GM12892 (cell line): ENCODE measurements around the gene FKRP.

ENCODE experiments used
- DNase-seq: peaks from one replicate; pipeline ENCODE4 v3.0.0; 2011; ENCODE audit not compliant: insufficient read length
- FAIRE-seq: peaks from 2 replicates; lab custom pipeline; 2011; peaks lifted over from hg19 to GRCh38; lab: Jason Lieb, UNC
- POLR2A ChIP-seq: IDR thresholded peaks from 2 replicates; pipeline ENCODE4 v1.6.1; 2011; ENCODE audit warnings: low read depth, low read length, control low read depth
- POLR2AphosphoS5 ChIP-seq: IDR thresholded peaks from 2 replicates; pipeline ENCODE4 v1.6.1; 2011; ENCODE audit warnings: low read depth, low read length, control low read depth
- TAF1 ChIP-seq: IDR thresholded peaks from 2 replicates; pipeline ENCODE4 v1.6.1; 2011; ENCODE audit warnings: low read depth, mild to moderate bottlenecking, control low read depth, low read length, borderline replicate concordance

FKRP gene

GRCh38 chr19:46714444-46715106 lies 31.3 kb upstream of the FKRP start:
- TF ChIP-seq POLR2A: no peak
- no peak for TF ChIP-seq TAF1
- TF ChIP-seq POLR2AphosphoS5: no peak
- FAIRE-seq (no peak), DNase-seq (peak; percentile 89)

DNA sequence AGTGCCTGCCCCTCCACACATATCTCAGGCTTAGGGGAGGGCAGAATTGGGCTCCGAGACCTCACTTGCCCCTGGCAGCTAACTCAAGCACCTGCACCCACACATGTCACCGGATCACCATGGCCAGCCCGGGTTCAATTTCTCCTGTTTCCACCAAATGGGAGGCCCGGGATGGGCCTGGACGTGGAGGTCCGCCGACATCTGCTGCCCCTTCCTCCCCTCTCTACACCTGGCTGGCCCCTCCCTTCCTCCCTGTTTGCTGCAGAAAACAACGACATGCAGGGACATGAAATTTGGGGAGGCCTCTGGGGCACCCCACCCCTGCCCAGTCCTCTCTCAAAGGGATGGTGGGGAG lies 30.3 kb upstream of the FKRP start:
- TF ChIP-seq POLR2AphosphoS5 (no peak), TAF1 (no peak; the same call in 1 of the 2 replicates), POLR2A (no peak)
- FAIRE-seq (peak; percentile 67), DNase-seq (no peak)

DNA sequence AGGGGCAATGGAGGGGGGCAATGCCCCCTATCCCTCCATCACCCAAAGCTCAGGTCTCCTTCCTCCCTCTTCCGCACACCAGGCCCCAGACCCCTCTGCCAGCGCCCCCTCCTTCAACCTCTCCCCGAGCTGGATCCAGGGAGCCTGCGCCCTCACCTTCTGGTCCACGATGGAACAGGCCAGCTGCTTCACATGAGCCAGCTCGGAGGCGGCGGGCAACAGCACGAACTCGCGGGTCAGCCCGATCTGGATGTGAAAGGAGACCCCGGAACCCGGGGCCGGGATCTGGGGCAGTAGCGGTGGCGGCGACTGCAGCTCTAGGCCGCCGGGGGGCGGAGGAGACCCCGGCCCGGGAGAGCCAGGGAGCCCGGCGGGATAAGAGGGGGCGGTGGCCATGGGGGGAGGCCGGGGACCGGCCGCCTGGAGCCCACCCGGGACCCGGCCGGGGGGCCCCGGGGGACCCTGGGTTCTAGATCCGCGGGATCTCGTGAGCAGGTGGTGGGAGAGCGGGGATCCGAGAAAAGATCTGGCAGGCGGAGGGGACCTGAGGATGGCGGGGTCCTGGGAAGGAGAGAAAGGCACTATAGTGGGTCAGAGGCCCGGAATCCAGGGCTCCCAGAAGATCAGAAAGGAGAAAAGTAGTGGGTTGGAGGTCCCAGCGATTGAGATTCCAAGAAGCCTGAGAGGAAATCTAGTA lies 29.7 kb upstream of the FKRP start:
- DNase-seq: no peak

GRCh38 chr19:46716672-46717033 lies 29.2 kb upstream of the FKRP start:
- DNase-seq (no peak), FAIRE-seq (no peak)
- TF ChIP-seq POLR2AphosphoS5: no peak
- TF ChIP-seq POLR2A: no peak
- TF ChIP-seq TAF1: no peak

More for the DNA sequence above, 29.7 kb upstream of the FKRP start:
- no peak for TF ChIP-seq POLR2AphosphoS5
- no peak for TF ChIP-seq TAF1
- no peak for TF ChIP-seq POLR2A
- FAIRE-seq: no peak

DNA sequence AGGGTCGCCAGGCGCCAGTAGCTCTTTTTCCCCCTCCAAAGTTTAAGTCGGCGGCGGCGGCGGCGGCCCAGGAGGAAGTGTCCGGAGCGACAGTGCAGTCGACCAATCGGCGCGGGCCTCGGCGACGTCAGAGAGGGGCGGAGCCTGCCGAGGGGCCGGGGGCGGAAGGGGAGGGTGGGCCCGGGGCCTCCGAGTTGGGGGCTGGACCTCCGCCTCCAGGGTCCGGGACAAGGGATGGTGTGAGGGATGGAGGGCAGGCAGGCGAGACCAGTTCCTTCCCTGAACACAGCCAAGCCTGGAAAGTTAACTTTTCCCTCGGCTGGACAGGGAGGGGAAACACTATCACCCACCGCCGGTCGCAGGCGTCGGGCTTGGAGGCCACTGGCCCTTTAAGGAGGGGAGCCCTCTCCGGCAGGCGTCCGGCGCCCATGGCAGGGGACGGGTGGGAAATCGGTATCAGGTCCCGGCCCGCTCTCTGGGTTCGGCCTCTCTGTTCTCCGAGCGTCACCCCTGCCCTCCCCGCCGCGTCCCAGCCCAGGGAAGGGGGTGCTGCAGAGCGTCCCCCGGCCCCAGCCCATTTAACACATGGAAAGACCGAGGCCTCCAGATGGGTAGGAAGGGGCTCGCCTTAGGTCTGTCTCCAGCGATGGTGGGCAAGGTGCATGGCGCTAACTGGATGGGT lies 28.7 kb upstream of the FKRP start, which contains the start of gene PRKD2:
Gene PRKD2, minus strand, starts transcription at position 81 of the 682 bp plus-strand sequence. CDS start 744 bp downstream, outside the sequence.
- peak; percentile 92 for DNase-seq
- TF ChIP-seq POLR2AphosphoS5 (peak; percentile 37), TAF1 (no peak), POLR2A (0 out of 2 replicates have a peak, but pooled peaks have one; percentile 55)
- FAIRE-seq: peak; percentile 92

DNA sequence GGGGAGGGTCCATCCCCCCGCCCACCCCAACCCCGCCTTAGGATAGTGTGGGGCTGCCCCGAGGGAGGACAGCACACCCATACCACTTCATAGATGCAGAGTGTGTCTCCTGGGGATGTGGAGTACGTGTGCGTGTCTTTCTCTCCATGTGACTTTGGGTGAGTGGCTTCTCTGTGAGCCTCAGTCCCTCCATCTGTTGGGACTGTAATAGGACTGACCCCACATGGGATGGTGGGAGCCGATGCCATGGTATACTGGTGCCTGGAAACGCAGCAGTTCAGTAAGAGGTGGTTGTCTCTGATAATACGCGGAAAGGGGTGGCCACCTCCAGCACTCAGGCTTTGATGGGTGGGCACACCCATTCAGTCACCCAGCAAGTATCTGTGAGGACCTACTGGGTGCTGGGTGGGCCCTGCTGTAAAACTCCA lies 28.1 kb upstream of the FKRP start:
- no peak for TF ChIP-seq TAF1
- no peak; the same call in none of the 2 replicates for TF ChIP-seq POLR2AphosphoS5
- TF ChIP-seq POLR2A: no peak
- DNase-seq: no peak
- no peak for FAIRE-seq

GRCh38 chr19:46718157-46718933 lies 27.5 kb upstream of the FKRP start:
- peak; percentile 71 for DNase-seq
- TF ChIP-seq POLR2A: peak; percentile 60
- TF ChIP-seq POLR2AphosphoS5: peak; percentile 39; the same call in 1 of the 2 replicates
- peak; percentile 43; the same call in 1 of the 2 replicates for TF ChIP-seq TAF1
- FAIRE-seq: peak; percentile 97

- DNase-seq: peak; percentile 74
- peak; percentile 96 for FAIRE-seq
- TF ChIP-seq POLR2AphosphoS5: no peak; the same call in 1 of the 2 replicates
- TF ChIP-seq TAF1: no peak
- no peak; the same call in 1 of the 2 replicates for TF ChIP-seq POLR2A
These were observed 26.8 kb upstream of the FKRP start for GRCh38 chr19:46718934-46719622.

GRCh38 chr19:46719629-46720502 lies 26.0 kb upstream of the FKRP start:
- DNase-seq: no peak
- TF ChIP-seq TAF1 (no peak), POLR2AphosphoS5 (no peak), POLR2A (no peak)
- no peak for FAIRE-seq
